ENCODE measurements around the gene DGLUCY.
A peak's percentile ranks its signal among the peaks of the same experiment; 100 is the strongest.

The DGLUCY gene

DNA sequence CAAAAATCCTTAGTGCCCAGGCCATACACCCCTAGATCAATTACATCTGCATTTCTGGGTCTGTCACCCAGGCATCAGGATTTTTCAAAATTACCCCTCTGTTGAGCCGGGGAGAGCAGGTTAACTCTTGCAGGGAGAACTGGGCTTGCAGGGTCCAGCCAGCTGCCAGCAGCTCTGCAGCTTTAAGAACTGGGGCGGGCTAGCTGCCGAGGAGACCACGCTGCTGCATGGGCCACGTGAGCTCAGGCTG, at the start of gene DGLUCY:
TSS of gene DGLUCY (plus strand) at position 245 of the 250 bp plus-strand sequence. CDS start 46,222 bp downstream, outside the sequence.
- no peak for DNase-seq
- Histone ChIP-seq H3K4me2 (ENCODE audit: insufficient read depth, low read length) (peak within 1 kb of the TSS; percentile 78), H3K9ac (ENCODE audit: low read depth, low read length) (peak within 1 kb of the TSS; percentile 82), H3K79me2 (ENCODE audit: insufficient read depth, low read length) (peaks cover 49% of the 10 kb centered on the region), H3K4me3 (ENCODE audit: low read depth in 1 of 2, low read length in 2 of 2) (peak within 1 kb of the TSS; percentile 81 to 88), H3K27me3 (ENCODE audit: insufficient read depth, low read length, poor library complexity) (no peaks in the 10 kb centered on the region), H3K27ac (ENCODE audit: low read length) (peak within 1 kb of the TSS; percentile 94), H2AFZ (ENCODE audit: low read depth, low read length) (peak within 1 kb of the TSS; percentile 85), H3K4me1 (ENCODE audit: insufficient read depth, low read length) (peaks cover 37% of the 10 kb centered on the region), H4K20me1 (ENCODE audit: insufficient read depth, low read length) (no peaks in the 10 kb centered on the region), H3K9me3 (ENCODE audit: insufficient read depth, low read length, severe bottlenecking) (no peaks in the 10 kb centered on the region), H3K36me3 (ENCODE audit: insufficient read depth, low read length) (peaks cover 15% of the 10 kb centered on the region; the same call in 1 of the 2 replicates)
- ATAC-seq (ENCODE audit: insufficient read depth, low read depth) = peak; percentile 87
- TF ChIP-seq CTCF (IDR thresholded peaks at IDR 0.05; ENCODE audit: borderline replicate concordance, extremely low read depth, low read length, poor library complexity, severe bottlenecking) (no peak), EZH2 (IDR thresholded peaks at IDR 0.05; ENCODE audit: borderline replicate concordance, low read depth, low read length, severe bottlenecking) (no peak)

DNA sequence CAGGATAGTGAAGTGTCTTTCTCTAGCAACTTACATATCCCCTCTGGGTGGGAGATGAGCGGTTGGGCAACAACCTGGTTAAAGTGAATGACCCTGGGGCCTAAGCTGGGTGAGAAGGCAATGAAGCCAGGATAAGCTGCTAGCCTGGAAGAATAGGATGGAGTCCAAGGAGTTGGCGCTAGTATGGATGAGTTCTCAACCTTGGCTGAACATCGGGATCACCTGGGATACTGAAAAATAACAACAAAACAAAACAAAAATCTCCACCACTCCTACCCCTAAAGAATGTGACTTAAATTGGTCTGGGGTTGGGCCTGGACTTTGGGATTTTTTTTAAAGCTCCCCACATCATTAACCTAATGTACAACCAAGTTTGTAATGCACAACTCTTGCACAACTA, 48.6 kb upstream of the DGLUCY start:
- no peak overlapping the region for H2AFZ ChIP-seq (ENCODE audit: low read depth, low read length)
- no peak for DNase-seq
- no peak overlapping the region for H3K27ac ChIP-seq (ENCODE audit: low read length)
- H3K36me3 ChIP-seq (ENCODE audit: insufficient read depth, low read length) = no peaks in the 10 kb centered on the region
- H3K4me1 ChIP-seq (ENCODE audit: insufficient read depth, low read length) = peaks cover 28% of the 10 kb centered on the region
- no peak overlapping the region for H3K4me3 ChIP-seq (ENCODE audit: low read depth in 1 of 2, low read length in 2 of 2)
- no peak overlapping the region for H3K4me2 ChIP-seq (ENCODE audit: insufficient read depth, low read length)
- H3K27me3 ChIP-seq (ENCODE audit: insufficient read depth, low read length, poor library complexity) = peaks cover 4% of the 10 kb centered on the region
- no peak for ATAC-seq (ENCODE audit: insufficient read depth, low read depth)
- H3K9ac ChIP-seq (ENCODE audit: low read depth, low read length) = no peak overlapping the region
- no peak for TF ChIP-seq EZH2 (IDR thresholded peaks at IDR 0.05; ENCODE audit: borderline replicate concordance, low read depth, low read length, severe bottlenecking)
- no peak for TF ChIP-seq CTCF (IDR thresholded peaks at IDR 0.05; ENCODE audit: borderline replicate concordance, extremely low read depth, low read length, poor library complexity, severe bottlenecking)
- H3K9me3 ChIP-seq (ENCODE audit: insufficient read depth, low read length, severe bottlenecking) = no peaks in the 10 kb centered on the region
- no peaks in the 10 kb centered on the region for H4K20me1 ChIP-seq (ENCODE audit: insufficient read depth, low read length)
- no peaks in the 10 kb centered on the region for H3K79me2 ChIP-seq (ENCODE audit: insufficient read depth, low read length)

DNA sequence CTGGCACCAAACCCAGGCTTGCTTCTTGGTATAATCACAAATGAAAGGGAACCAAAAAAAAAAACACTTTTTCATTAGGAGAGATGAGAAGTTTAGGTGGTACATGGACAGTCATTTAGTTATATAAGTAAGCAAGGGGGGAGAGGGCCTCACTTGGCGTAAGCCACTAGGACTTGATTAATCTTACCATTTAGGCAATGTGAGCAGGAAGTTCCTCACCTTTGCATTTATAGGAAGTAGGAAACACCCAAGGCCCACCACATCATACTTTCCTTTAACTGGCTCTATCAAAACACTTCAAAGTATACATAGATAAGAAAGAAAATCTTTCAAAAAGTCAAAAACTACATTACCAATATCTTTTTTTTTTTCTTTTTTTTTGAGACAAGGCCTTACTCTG, 46.7 kb upstream of the DGLUCY start:
- Histone ChIP-seq H3K9me3 (ENCODE audit: insufficient read depth, low read length, severe bottlenecking) (no peaks in the 10 kb centered on the region), H4K20me1 (ENCODE audit: insufficient read depth, low read length) (no peaks in the 10 kb centered on the region), H3K79me2 (ENCODE audit: insufficient read depth, low read length) (no peaks in the 10 kb centered on the region), H3K4me3 (ENCODE audit: low read depth in 1 of 2, low read length in 2 of 2) (no peak overlapping the region), H3K4me2 (ENCODE audit: insufficient read depth, low read length) (no peak overlapping the region), H3K27me3 (ENCODE audit: insufficient read depth, low read length, poor library complexity) (peaks cover 4% of the 10 kb centered on the region), H3K27ac (ENCODE audit: low read length) (no peak overlapping the region), H3K9ac (ENCODE audit: low read depth, low read length) (no peak overlapping the region), H3K36me3 (ENCODE audit: insufficient read depth, low read length) (no peaks in the 10 kb centered on the region), H3K4me1 (ENCODE audit: insufficient read depth, low read length) (peaks cover 17% of the 10 kb centered on the region), H2AFZ (ENCODE audit: low read depth, low read length) (no peak overlapping the region)
- TF ChIP-seq CTCF (IDR thresholded peaks at IDR 0.05; ENCODE audit: borderline replicate concordance, extremely low read depth, low read length, poor library complexity, severe bottlenecking) (no peak), EZH2 (IDR thresholded peaks at IDR 0.05; ENCODE audit: borderline replicate concordance, low read depth, low read length, severe bottlenecking) (no peak)
- ATAC-seq (ENCODE audit: insufficient read depth, low read depth) = no peak
- no peak for DNase-seq

DNA sequence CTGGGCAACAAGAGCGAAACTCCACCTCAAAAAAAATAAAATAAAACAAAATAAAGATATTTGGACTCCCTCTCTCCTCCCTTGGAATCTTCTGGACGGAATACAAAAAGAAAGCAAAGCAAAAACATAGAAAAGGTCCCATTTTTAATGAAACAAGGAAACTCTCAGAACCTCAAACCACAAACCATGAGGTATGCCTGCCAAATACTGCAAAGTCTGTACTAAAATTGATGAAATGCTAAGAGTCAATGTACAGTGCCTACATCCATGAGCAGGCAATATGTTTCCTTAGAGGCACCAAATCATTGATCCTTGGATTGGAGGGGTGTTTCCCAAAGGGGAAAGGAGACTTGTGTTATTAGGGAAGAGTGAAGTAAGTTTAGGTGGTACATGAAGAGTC, 45.2 kb upstream of the DGLUCY start:
- Histone ChIP-seq H3K9me3 (ENCODE audit: insufficient read depth, low read length, severe bottlenecking) (no peaks in the 10 kb centered on the region), H3K4me1 (ENCODE audit: insufficient read depth, low read length) (peaks cover 5% of the 10 kb centered on the region), H4K20me1 (ENCODE audit: insufficient read depth, low read length) (0 out of 2 replicates have a peak, but pooled peaks cover 3% of the 10 kb centered on the region), H2AFZ (ENCODE audit: low read depth, low read length) (no peak overlapping the region), H3K27ac (ENCODE audit: low read length) (no peak overlapping the region), H3K9ac (ENCODE audit: low read depth, low read length) (no peak overlapping the region), H3K4me3 (ENCODE audit: low read depth in 1 of 2, low read length in 2 of 2) (no peak overlapping the region), H3K4me2 (ENCODE audit: insufficient read depth, low read length) (no peak overlapping the region), H3K36me3 (ENCODE audit: insufficient read depth, low read length) (no peaks in the 10 kb centered on the region), H3K27me3 (ENCODE audit: insufficient read depth, low read length, poor library complexity) (peaks cover 4% of the 10 kb centered on the region), H3K79me2 (ENCODE audit: insufficient read depth, low read length) (no peaks in the 10 kb centered on the region)
- TF ChIP-seq EZH2 (IDR thresholded peaks at IDR 0.05; ENCODE audit: borderline replicate concordance, low read depth, low read length, severe bottlenecking) (no peak), CTCF (IDR thresholded peaks at IDR 0.05; ENCODE audit: borderline replicate concordance, extremely low read depth, low read length, poor library complexity, severe bottlenecking) (no peak)
- peak; percentile 45; the same call in 1 of the 3 replicates for ATAC-seq (ENCODE audit: insufficient read depth, low read depth)
- no peak for DNase-seq

Data from DND-41 (cell line).